ENCODE results near the gene GALNT11.

Gene GALNT11

GRCh38 chr7:152140067-152140466 lies 114.6 kb downstream of the GALNT11 start:
- no peak overlapping the region for H3K4me3 ChIP-seq (ENCODE audit: low read depth, low read length)
- TF ChIP-seq CTCF (IDR thresholded peaks at IDR 0.05; ENCODE audit: low read depth, low read length, missing control alignments), result no peak
- DNase-seq (ENCODE audit: low read depth), result no peak

- H3K4me3 ChIP-seq (ENCODE audit: low read depth, low read length), result no peak overlapping the region
- no peak for DNase-seq (ENCODE audit: low read depth)
- TF ChIP-seq CTCF (IDR thresholded peaks at IDR 0.05; ENCODE audit: low read depth, low read length, missing control alignments), result no peak
These were observed 115.1 kb downstream of the GALNT11 start for GRCh38 chr7:152140560-152140959.

- no peak overlapping the region for H3K4me3 ChIP-seq (ENCODE audit: low read depth, low read length)
- DNase-seq (ENCODE audit: low read depth), result no peak
- no peak for TF ChIP-seq CTCF (IDR thresholded peaks at IDR 0.05; ENCODE audit: low read depth, low read length, missing control alignments)
These were observed 117.6 kb downstream of the GALNT11 start for GRCh38 chr7:152142976-152143595.

- no peak for TF ChIP-seq CTCF (IDR thresholded peaks at IDR 0.05; ENCODE audit: low read depth, low read length, missing control alignments)
- DNase-seq (ENCODE audit: low read depth), result no peak
- H3K4me3 ChIP-seq (ENCODE audit: low read depth, low read length), result no peak overlapping the region
These were observed 119.2 kb downstream of the GALNT11 start for GRCh38 chr7:152144557-152145245.

- peak; percentile 48 for TF ChIP-seq CTCF (IDR thresholded peaks at IDR 0.05; ENCODE audit: low read depth, low read length, missing control alignments)
- DNase-seq (ENCODE audit: low read depth), result no peak
- no peak overlapping the region for H3K4me3 ChIP-seq (ENCODE audit: low read depth, low read length)
These were observed 120.5 kb downstream of the GALNT11 start for GRCh38 chr7:152145853-152146466.

GRCh38 chr7:152148706-152149105 lies 123.2 kb downstream of the GALNT11 start:
- DNase-seq (ENCODE audit: low read depth), result no peak
- H3K4me3 ChIP-seq (ENCODE audit: low read depth, low read length), result no peak overlapping the region
- no peak for TF ChIP-seq CTCF (IDR thresholded peaks at IDR 0.05; ENCODE audit: low read depth, low read length, missing control alignments)

Measured in GM12864 (cell line).